ENCODE results near the gene FICD. TPM values are rescaled to one million over a fixed set of nuclear protein-coding genes. Genes with fewer than 3 reads are reported as not detected.

Gene FICD
- total RNA-seq, 2 experiments from 2014 or later = 3.5 to 4.5 TPM

DNA sequence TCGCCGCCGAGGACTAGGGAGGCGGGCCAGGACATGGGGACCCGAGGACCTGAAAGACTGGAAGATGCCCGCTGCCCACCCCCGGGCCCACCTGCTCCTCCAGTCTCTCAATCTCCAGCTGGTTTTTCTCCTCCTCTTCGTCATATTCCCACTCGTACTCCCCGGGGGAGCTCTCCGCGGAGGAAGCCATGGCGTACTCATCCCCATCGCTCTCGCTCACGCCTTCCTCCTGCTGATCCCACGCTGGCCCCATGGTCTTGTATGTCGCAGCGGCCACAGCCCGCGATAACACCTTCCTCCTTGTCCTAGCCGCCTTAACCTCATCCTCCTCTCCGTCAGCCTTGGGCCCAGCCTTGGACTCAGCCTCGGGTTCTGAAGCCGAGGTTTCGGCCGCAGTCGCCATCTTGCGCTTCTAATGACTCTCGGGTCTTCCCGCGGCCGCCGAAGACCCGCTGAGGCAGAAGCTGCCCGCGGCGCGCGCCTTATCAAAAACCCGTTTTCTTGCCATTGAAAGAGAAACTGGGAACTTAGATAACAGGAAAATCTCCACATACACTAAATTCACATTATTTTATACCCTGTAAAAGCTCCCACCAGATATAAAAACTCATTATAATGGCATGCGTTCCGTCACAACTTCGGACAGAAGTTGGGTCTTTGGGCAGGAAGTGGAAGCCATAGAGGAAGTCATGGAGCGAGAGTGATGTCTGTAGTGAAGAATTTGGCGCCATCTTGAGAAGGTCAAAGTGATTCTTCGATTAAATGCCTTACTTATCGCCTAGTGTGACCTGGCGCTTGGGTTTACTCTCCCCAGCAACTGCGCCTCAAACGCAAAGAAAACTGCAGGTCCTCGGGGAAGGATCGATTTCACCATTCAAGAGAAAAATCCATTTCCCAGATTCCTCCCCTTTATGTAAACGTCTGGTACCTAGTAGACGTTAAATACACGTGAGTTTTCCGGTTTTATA, 46.0 kb downstream of the FICD start, which contains the start of gene SART3:
Gene SART3, minus strand, starts transcription at position 422 of the 968 bp plus-strand sequence. Its CDS starts 19 bp downstream, at position 403.
- DNase-seq (peak; percentile 90), ATAC-seq (peak; percentile 48)
- Mint-ChIP-seq H3K4me1 (peaks cover 50% of the 10 kb centered on the region), H3K27me3 (no peaks in the 10 kb centered on the region), H3K4me3 (peak within 1 kb of the TSS; percentile 100), H3K9me3 (ENCODE audit: low read depth) (no peaks in the 10 kb centered on the region), H3K27ac (peak within 1 kb of the TSS; percentile 100), H3K36me3 (ENCODE audit: low read depth) (peaks cover 35% of the 10 kb centered on the region)
- intact Hi-C loops (cut with DNase I, micrococcal nuclease) = loop anchor here (1.0 to 10.0 kb wide), 14 partner anchors 46 to 1469 kb away; partner anchors contain the start of genes FICD (in 2 of the 2), MMAB (in 2 of the 2), MVK (in 2 of the 2) and SSH1 (in 2 of the 2)
- ChIA-PET CTCF (interaction anchor here (1.0 to 12.8 kb wide), 5 partner anchors 15 to 243 kb away, joined by 3 to 270 read pairs (median 4); no protein-coding TSS in a partner anchor), POLR2A (interaction anchor here (0.8 to 2.7 kb wide), 3 partner anchors 7 to 70 kb away, joined by 3 to 10 read pairs (median 7); no protein-coding TSS in a partner anchor)

GRCh38 chr12:108561852-108562347, 46.8 kb downstream of the FICD start:
- ChIA-PET POLR2A (interaction anchor here (0.6 to 1.7 kb wide), 8 partner anchors 11 to 803 kb away, joined by 3 to 7 read pairs (median 4); no protein-coding TSS in a partner anchor), CTCF (interaction anchor here (0.6 to 12.8 kb wide), 10 partner anchors 9 to 915 kb away, joined by 3 to 270 read pairs (median 5); partner anchors contain the start of genes KCTD10, SELPLG and UBE3B)
- DNase-seq (no peak), ATAC-seq (no peak)
- peaks cover 48% of the 10 kb centered on the region for H3K4me1 Mint-ChIP-seq
- intact Hi-C loops (cut with DNase I, micrococcal nuclease) = loop anchor here (1.0 to 10.0 kb wide), 23 partner anchors 47 to 1470 kb away; partner anchors contain the start of genes CORO1C (in 2 of the 2), FICD (in 2 of the 2), MMAB (in 2 of the 2) and MVK (in 2 of the 2)
- peak overlapping the region; percentile 100 for H3K27ac Mint-ChIP-seq
- peaks cover 44% of the 10 kb centered on the region for H3K36me3 Mint-ChIP-seq (ENCODE audit: low read depth)
- peak overlapping the region; percentile 100 for H3K4me3 Mint-ChIP-seq
- H3K9me3 Mint-ChIP-seq (ENCODE audit: low read depth) = no peaks in the 10 kb centered on the region
- no peaks in the 10 kb centered on the region for H3K27me3 Mint-ChIP-seq

GRCh38 chr12:108562348-108563135, 47.5 kb downstream of the FICD start, which contains the start of gene ISCU:
Gene ISCU, plus strand, starts transcription at chr12:108562596. Its CDS starts 27 bp downstream, at chr12:108562623.
- Mint-ChIP-seq H3K27ac (peak within 1 kb of the TSS; percentile 100), H3K9me3 (ENCODE audit: low read depth) (no peaks in the 10 kb centered on the region), H3K4me1 (peaks cover 48% of the 10 kb centered on the region), H3K4me3 (peak within 1 kb of the TSS; percentile 100), H3K36me3 (ENCODE audit: low read depth) (peaks cover 47% of the 10 kb centered on the region), H3K27me3 (no peaks in the 10 kb centered on the region)
- intact Hi-C loops (cut with DNase I, micrococcal nuclease) = loop anchor here (1.0 to 10.0 kb wide), 24 partner anchors 11 to 1470 kb away; partner anchors contain the start of genes ALKBH2 (in 2 of the 2), CORO1C (in 2 of the 2), USP30 (in 2 of the 2) and CRY1 (in 1 of the 2)
- ChIA-PET CTCF (interaction anchor here (0.6 to 12.8 kb wide), 10 partner anchors 8 to 915 kb away, joined by 3 to 270 read pairs (median 5); partner anchors contain the start of genes KCTD10, SELPLG and UBE3B), POLR2A (interaction anchor here (0.6 to 1.7 kb wide), 8 partner anchors 11 to 804 kb away, joined by 3 to 7 read pairs (median 4); no protein-coding TSS in a partner anchor)
- DNase-seq (peak; percentile 99), ATAC-seq (peak; percentile 57)

DNA sequence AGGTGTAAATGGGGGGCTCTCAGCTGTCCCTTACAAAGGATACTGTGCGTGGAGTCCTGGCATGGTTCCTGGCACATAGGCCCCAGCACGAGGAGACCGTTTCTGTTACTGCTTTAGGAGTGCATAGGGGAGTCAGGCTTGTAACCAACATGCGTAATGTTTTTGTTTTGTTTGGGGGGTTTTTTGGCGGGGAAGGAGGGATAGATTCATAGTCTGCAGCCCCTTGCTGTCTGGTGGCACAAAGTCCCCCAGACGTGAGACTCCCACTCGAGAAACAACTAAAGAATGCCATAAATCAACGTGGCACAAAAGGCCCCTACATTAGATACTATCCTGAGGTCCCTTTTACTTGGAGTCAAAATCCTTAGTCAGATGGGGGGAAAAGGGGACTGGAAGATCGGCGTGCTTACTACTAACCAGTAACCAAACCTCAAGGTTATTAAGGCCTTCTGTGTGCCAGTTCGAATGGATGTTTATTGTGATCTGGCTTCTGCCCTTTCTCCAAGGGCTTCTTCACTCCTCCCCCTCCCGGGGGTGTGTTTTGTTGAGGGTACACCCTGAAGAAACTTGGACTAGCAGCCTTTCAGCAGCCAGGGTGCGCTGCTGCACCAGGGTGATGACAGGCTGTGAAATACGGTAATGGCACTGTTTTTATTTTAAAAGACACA, 48.2 kb downstream of the FICD start:
- ATAC-seq (peak; percentile 60), DNase-seq (peak; percentile 93)
- no peaks in the 10 kb centered on the region for H3K9me3 Mint-ChIP-seq (ENCODE audit: low read depth)
- intact Hi-C loops (cut with DNase I, micrococcal nuclease) = loop anchor here (1.0 to 10.0 kb wide), 19 partner anchors 10 to 1471 kb away; partner anchors contain the start of genes ALKBH2 (in 2 of the 2), CORO1C (in 1 of the 2), CRY1 (in 1 of the 2) and MMAB (in 1 of the 2)
- H3K4me3 Mint-ChIP-seq = peak overlapping the region; percentile 100
- ChIA-PET POLR2A (interaction anchor here (0.5 to 1.7 kb wide), 4 partner anchors 54 to 126 kb away, joined by 3 to 7 read pairs (median 7); no protein-coding TSS in a partner anchor), CTCF (interaction anchor here (0.7 to 12.8 kb wide), 10 partner anchors 56 to 538 kb away, joined by 3 to 270 read pairs (median 4); no protein-coding TSS in a partner anchor)
- no peaks in the 10 kb centered on the region for H3K27me3 Mint-ChIP-seq
- H3K36me3 Mint-ChIP-seq (ENCODE audit: low read depth) = peaks cover 49% of the 10 kb centered on the region
- H3K27ac Mint-ChIP-seq = peak overlapping the region; percentile 93
- peaks cover 50% of the 10 kb centered on the region for H3K4me1 Mint-ChIP-seq

GRCh38 chr12:108563804-108564151, 48.7 kb downstream of the FICD start:
- ChIA-PET CTCF (interaction anchor here (0.7 to 12.8 kb wide), 11 partner anchors 11 to 537 kb away, joined by 3 to 270 read pairs (median 3); no protein-coding TSS in a partner anchor), POLR2A (interaction anchor here (0.7 kb wide), 1 partner anchor 71 kb away, joined by 3 read pairs; no protein-coding TSS in a partner anchor)
- ATAC-seq (no peak), DNase-seq (no peak)
- intact Hi-C loops (cut with DNase I, micrococcal nuclease) = loop anchor here (1.0 to 10.0 kb wide), 19 partner anchors 10 to 1471 kb away; partner anchors contain the start of genes ALKBH2 (in 2 of the 2), CORO1C (in 1 of the 2), CRY1 (in 1 of the 2) and MMAB (in 1 of the 2)
- no peaks in the 10 kb centered on the region for H3K27me3 Mint-ChIP-seq
- H3K27ac Mint-ChIP-seq = peak overlapping the region; percentile 93
- H3K4me3 Mint-ChIP-seq = peak overlapping the region; percentile 100
- peaks cover 52% of the 10 kb centered on the region for H3K36me3 Mint-ChIP-seq (ENCODE audit: low read depth)
- H3K9me3 Mint-ChIP-seq (ENCODE audit: low read depth) = no peaks in the 10 kb centered on the region
- peaks cover 52% of the 10 kb centered on the region for H3K4me1 Mint-ChIP-seq

DNA sequence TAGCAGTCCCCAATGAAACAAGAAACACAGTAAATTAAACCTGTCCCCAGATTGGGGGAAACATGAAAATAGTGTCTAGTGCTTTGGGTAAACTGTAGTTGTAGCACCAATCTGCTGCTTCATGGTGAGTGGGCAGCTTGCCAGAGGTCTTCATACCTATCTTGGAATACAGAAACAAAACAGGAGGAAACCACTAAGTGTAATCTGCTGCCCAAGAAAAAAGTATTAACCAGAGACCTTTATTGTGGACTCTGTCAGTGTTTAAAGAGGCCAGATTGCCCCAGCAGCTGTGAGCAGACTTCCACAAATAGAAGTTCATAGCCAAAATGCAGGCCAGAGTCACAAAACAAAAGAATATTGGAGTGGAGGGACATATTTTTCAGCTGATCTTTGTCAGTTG, 49.6 kb downstream of the FICD start:
- ChIA-PET CTCF (interaction anchor here (0.6 to 12.8 kb wide), 11 partner anchors 8 to 490 kb away, joined by 3 to 270 read pairs (median 3); no protein-coding TSS in a partner anchor), POLR2A (interaction anchor here (0.7 to 1.0 kb wide), 2 partner anchors 53 to 54 kb away, joined by 3 to 4 read pairs; no protein-coding TSS in a partner anchor)
- no peaks in the 10 kb centered on the region for H3K27me3 Mint-ChIP-seq
- ATAC-seq (no peak), DNase-seq (no peak)
- no peak overlapping the region for H3K4me3 Mint-ChIP-seq
- intact Hi-C loops (cut with DNase I, micrococcal nuclease) = loop anchor here (5.0 to 10.0 kb wide), 8 partner anchors 128 to 1472 kb away; partner anchors contain the start of genes CORO1C (in 1 of the 2), CRY1 (in 1 of the 2), MMAB (in 1 of the 2) and MVK (in 1 of the 2)
- no peak overlapping the region for H3K27ac Mint-ChIP-seq
- peaks cover 54% of the 10 kb centered on the region for H3K4me1 Mint-ChIP-seq
- peaks cover 53% of the 10 kb centered on the region for H3K36me3 Mint-ChIP-seq (ENCODE audit: low read depth)
- H3K9me3 Mint-ChIP-seq (ENCODE audit: low read depth) = no peaks in the 10 kb centered on the region

DNA sequence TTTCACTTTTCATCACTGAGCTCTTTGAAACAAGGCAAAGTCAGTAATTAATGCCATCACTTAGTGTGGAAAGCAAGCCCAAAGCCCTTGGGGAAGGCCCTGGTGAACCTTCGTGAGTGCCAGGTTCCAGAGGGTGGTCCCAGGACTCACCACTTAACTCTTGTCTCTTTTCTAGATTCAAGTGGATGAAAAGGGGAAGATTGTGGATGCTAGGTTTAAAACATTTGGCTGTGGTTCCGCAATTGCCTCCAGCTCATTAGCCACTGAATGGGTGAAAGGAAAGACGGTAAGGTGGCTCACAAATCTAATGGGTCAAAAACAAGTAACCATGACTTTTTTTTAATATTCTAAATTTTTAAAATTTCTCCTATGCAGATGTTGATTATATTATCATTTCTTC, 50.1 kb downstream of the FICD start:
- Mint-ChIP-seq H3K4me3 (no peak overlapping the region), H3K27me3 (no peaks in the 10 kb centered on the region), H3K36me3 (ENCODE audit: low read depth) (peaks cover 49% of the 10 kb centered on the region), H3K9me3 (ENCODE audit: low read depth) (no peaks in the 10 kb centered on the region), H3K27ac (no peak overlapping the region), H3K4me1 (peaks cover 55% of the 10 kb centered on the region)
- DNase-seq (no peak), ATAC-seq (no peak)
- CTCF ChIA-PET = interaction anchor here (0.7 to 12.8 kb wide), 6 partner anchors 48 to 238 kb away, joined by 3 to 270 read pairs (median 8); no protein-coding TSS in a partner anchor
- intact Hi-C loops (cut with DNase I, micrococcal nuclease) = loop anchor here in 1 of 2 experiments (10.0 kb wide), 1 partner anchor 390 kb away; no protein-coding TSS in a partner anchor
- POLR2A ChIA-PET = interaction anchor here (0.7 to 1.0 kb wide), 2 partner anchors 52 to 53 kb away, joined by 3 to 4 read pairs; no protein-coding TSS in a partner anchor

- peak overlapping the region; percentile 59 for H3K27ac Mint-ChIP-seq
- peak; percentile 84 for DNase-seq
- H3K9me3 Mint-ChIP-seq (ENCODE audit: low read depth) = no peaks in the 10 kb centered on the region
- ATAC-seq = no peak
- H3K27me3 Mint-ChIP-seq = no peaks in the 10 kb centered on the region
- ChIA-PET POLR2A (interaction anchor here (0.5 kb wide), 1 partner anchor 129 kb away, joined by 3 read pairs; no protein-coding TSS in a partner anchor), CTCF (interaction anchor here (0.6 to 12.8 kb wide), 7 partner anchors 19 to 238 kb away, joined by 3 to 270 read pairs (median 7); no protein-coding TSS in a partner anchor)
- peaks cover 63% of the 10 kb centered on the region for H3K4me1 Mint-ChIP-seq
- intact Hi-C loops (cut with DNase I, micrococcal nuclease) = loop anchor here in 1 of 2 experiments (10.0 kb wide), 1 partner anchor 389 kb away; no protein-coding TSS in a partner anchor
- H3K36me3 Mint-ChIP-seq (ENCODE audit: low read depth) = peaks cover 49% of the 10 kb centered on the region
- H3K4me3 Mint-ChIP-seq = no peak overlapping the region
Measured at GRCh38 chr12:108565976-108566375, 50.9 kb downstream of the FICD start.

- CTCF ChIA-PET = interaction anchor here (0.6 to 12.8 kb wide), 6 partner anchors 20 to 237 kb away, joined by 3 to 270 read pairs (median 8); no protein-coding TSS in a partner anchor
Measured at GRCh38 chr12:108566452-108566851, 51.4 kb downstream of the FICD start.

More at GRCh38 chr12:108566452-108566851, 51.4 kb downstream of the FICD start:
- H3K9me3 Mint-ChIP-seq (ENCODE audit: low read depth) = no peaks in the 10 kb centered on the region
- POLR2A ChIA-PET = interaction anchor here (0.5 kb wide), 1 partner anchor 128 kb away, joined by 3 read pairs; no protein-coding TSS in a partner anchor
- H3K27me3 Mint-ChIP-seq = no peaks in the 10 kb centered on the region
- intact Hi-C loops (cut with DNase I, micrococcal nuclease) = loop anchor here in 1 of 2 experiments (10.0 kb wide), 1 partner anchor 388 kb away; no protein-coding TSS in a partner anchor
- peak overlapping the region; percentile 39 for H3K27ac Mint-ChIP-seq
- ATAC-seq (no peak), DNase-seq (no peak)
- peaks cover 49% of the 10 kb centered on the region for H3K36me3 Mint-ChIP-seq (ENCODE audit: low read depth)
- H3K4me1 Mint-ChIP-seq = peaks cover 65% of the 10 kb centered on the region
- no peak overlapping the region for H3K4me3 Mint-ChIP-seq

Measured in activated CD4-positive, alpha-beta T cell treated with anti-CD3 and anti-CD28 coated beads for 36 hours (primary cell).